Activated B cell treated with CpG ODN at 0.5 μM for 24 hours (primary cell): ENCODE data around the gene FCHSD2. TPM values are rescaled to one million over a fixed set of nuclear protein-coding genes. Genes with fewer than 3 reads are reported as not detected.

ENCODE experiments used
- ATAC-seq: fragments of 200-7000 bp; cut with Tn5 transposase; one replicate; pipeline ENCODE4 v1.10.0; 2021; ENCODE audit warnings: low read depth, mild to moderate bottlenecking, moderate library complexity
- CTCF ChIA-PET: fragments of 350-600 bp; sonication (Branson Sonifier 250); formaldehyde crosslinking; loops from one replicate; lab custom pipeline; 2021; ENCODE audit warnings: antibody characterized with exemption; lab: Charles Lee
- POLR2A ChIA-PET: fragments of 350-600 bp; sonication (Branson Sonifier 250); formaldehyde crosslinking; loops from one replicate; lab custom pipeline; 2021; ENCODE audit warnings: antibody characterized with exemption; lab: Charles Lee
- DNase-seq: peaks from one replicate; pipeline ENCODE4 v3.0.0; 2022
- H3K27ac Mint-ChIP-seq: one replicate; pipeline ENCODE4 v1.8.0; 2020; ENCODE audit warnings: mixed read lengths
- H3K27me3 Mint-ChIP-seq: one replicate; pipeline ENCODE4 v1.8.0; 2021; ENCODE audit warnings: mixed read lengths
- H3K36me3 Mint-ChIP-seq: one replicate; pipeline ENCODE4 v1.8.0; 2021; ENCODE audit warnings: low read depth, mixed read lengths
- H3K4me1 Mint-ChIP-seq: one replicate; pipeline ENCODE4 v1.8.0; 2021; ENCODE audit warnings: mixed read lengths
- H3K4me3 Mint-ChIP-seq: one replicate; pipeline ENCODE4 v1.8.0; 2020; ENCODE audit warnings: mild to moderate bottlenecking, mixed read lengths
- H3K9me3 Mint-ChIP-seq: one replicate; pipeline ENCODE4 v1.8.0; 2020; ENCODE audit warnings: mixed read lengths
- intact Hi-C: fragments of 100-400 bp; cut with micrococcal nuclease; formaldehyde crosslinking; loops from one replicate; pipeline ENCODE4 v1.15.1; 2024
- total RNA-seq: library from RNA; stranded (reverse); gene quantifications from 2 replicates; pipeline ENCODE4 v1.2.3, GENCODE V29; 2022
- TF ChIP-seq, protein P1 (sequence below): fragments of 200-600 bp; IDR thresholded peaks from one replicate; pipeline ENCODE4 v1.8.0; 2022; ENCODE audit warnings: antibody characterized with exemption, mild to moderate bottlenecking

Gene FCHSD2
- total RNA-seq, 1 donor from 2014 or later, result 207 TPM

- intact Hi-C loops, result no loop called here
- Mint-ChIP-seq H3K9me3 (peaks cover 6% of the 10 kb centered on the region), H3K4me1 (peaks cover 67% of the 10 kb centered on the region), H3K4me3 (no peak overlapping the region), H3K27ac (no peak overlapping the region), H3K27me3 (no peaks in the 10 kb centered on the region), H3K36me3 (peaks cover 83% of the 10 kb centered on the region)
- DNase-seq (no peak), ATAC-seq (no peak)
- ChIA-PET CTCF (no interaction called here), POLR2A (interaction anchor here (0.7 to 1.1 kb wide), 2 partner anchors 8 to 39 kb away, joined by 3 to 4 read pairs; no protein-coding TSS in a partner anchor)
- TF ChIP-seq, protein P1, sequence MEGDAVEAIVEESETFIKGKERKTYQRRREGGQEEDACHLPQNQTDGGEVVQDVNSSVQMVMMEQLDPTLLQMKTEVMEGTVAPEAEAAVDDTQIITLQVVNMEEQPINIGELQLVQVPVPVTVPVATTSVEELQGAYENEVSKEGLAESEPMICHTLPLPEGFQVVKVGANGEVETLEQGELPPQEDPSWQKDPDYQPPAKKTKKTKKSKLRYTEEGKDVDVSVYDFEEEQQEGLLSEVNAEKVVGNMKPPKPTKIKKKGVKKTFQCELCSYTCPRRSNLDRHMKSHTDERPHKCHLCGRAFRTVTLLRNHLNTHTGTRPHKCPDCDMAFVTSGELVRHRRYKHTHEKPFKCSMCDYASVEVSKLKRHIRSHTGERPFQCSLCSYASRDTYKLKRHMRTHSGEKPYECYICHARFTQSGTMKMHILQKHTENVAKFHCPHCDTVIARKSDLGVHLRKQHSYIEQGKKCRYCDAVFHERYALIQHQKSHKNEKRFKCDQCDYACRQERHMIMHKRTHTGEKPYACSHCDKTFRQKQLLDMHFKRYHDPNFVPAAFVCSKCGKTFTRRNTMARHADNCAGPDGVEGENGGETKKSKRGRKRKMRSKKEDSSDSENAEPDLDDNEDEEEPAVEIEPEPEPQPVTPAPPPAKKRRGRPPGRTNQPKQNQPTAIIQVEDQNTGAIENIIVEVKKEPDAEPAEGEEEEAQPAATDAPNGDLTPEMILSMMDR, result no peak
Observed at GRCh38 chr11:72974487-72975205, 167.5 kb downstream of the FCHSD2 start.

- TF ChIP-seq, protein P1, result no peak
- POLR2A ChIA-PET, result no interaction called here
- Mint-ChIP-seq H3K27me3 (no peaks in the 10 kb centered on the region), H3K9me3 (peaks cover 3% of the 10 kb centered on the region), H3K4me1 (peaks cover 67% of the 10 kb centered on the region), H3K27ac (no peak overlapping the region), H3K36me3 (peaks cover 78% of the 10 kb centered on the region), H3K4me3 (no peak overlapping the region)
- DNase-seq, result no peak
- CTCF ChIA-PET, result no interaction called here
- intact Hi-C loops, result no loop called here
- ATAC-seq, result no peak
Observed at GRCh38 chr11:72972496-72973128, 169.5 kb downstream of the FCHSD2 start.

DNA sequence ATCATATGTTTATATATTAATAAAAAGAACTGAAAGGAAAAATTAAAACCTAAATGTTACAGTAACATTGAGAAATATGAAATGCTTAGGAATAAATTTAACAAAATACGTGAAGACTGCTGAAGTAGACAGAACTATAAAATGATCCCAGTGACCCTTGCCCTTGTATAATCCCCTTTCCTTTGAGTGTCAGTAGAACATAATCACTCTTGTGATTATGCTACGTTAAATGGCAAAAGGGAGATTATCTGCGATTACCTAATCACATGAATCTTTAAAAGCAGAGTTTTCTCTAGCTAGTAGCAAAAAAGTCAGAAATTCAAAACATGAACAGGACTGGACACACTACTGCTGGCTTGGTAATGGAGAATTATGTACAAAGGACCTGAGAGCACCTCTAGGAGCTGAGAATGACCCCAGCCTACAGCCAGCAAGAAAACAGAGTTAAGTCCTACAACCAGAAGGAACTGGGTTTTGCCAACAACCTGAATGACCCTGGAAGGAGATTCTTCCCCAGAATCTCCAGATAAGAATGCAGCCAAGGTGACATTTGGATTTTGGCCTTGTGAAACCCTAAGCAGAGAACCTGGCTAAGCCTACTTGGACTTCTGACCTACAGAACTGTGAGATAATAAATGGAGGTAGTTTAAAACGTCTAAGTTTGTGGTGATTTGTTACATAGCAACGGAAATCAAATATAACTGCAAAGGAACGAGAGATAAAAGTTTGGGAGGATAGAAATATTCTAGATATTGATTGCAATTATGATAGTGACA is 170.7 kb downstream of the FCHSD2 start:
- DNase-seq (no peak), ATAC-seq (no peak)
- Mint-ChIP-seq H3K4me3 (no peak overlapping the region), H3K9me3 (no peaks in the 10 kb centered on the region), H3K36me3 (peaks cover 82% of the 10 kb centered on the region), H3K27ac (peak overlapping the region; percentile 47), H3K4me1 (peaks cover 65% of the 10 kb centered on the region), H3K27me3 (no peaks in the 10 kb centered on the region)
- ChIA-PET POLR2A (interaction anchor here (0.6 kb wide), 1 partner anchor 34 kb away, joined by 4 read pairs; no protein-coding TSS in a partner anchor), CTCF (interaction anchor here (1.1 kb wide), 1 partner anchor 206 kb away, joined by 3 read pairs; no protein-coding TSS in a partner anchor)
- TF ChIP-seq, protein P1, result no peak
- intact Hi-C loops, result no loop called here

- Mint-ChIP-seq H3K9me3 (no peaks in the 10 kb centered on the region), H3K4me1 (peaks cover 64% of the 10 kb centered on the region), H3K4me3 (no peak overlapping the region), H3K27me3 (no peaks in the 10 kb centered on the region), H3K36me3 (peaks cover 82% of the 10 kb centered on the region), H3K27ac (peak overlapping the region; percentile 82)
- TF ChIP-seq, protein P1, result no peak
- ChIA-PET CTCF (interaction anchor here (1.1 kb wide), 1 partner anchor 207 kb away, joined by 3 read pairs; no protein-coding TSS in a partner anchor), POLR2A (no interaction called here)
- no peak for ATAC-seq
- intact Hi-C loops, result no loop called here
- no peak for DNase-seq
Observed at GRCh38 chr11:72970557-72971118, 171.5 kb downstream of the FCHSD2 start.
